Prostate gland (tissue), 2 donors: Measurements from ENCODE around the gene TMPRSS2. TPM values are rescaled to one million over a fixed set of nuclear protein-coding genes. Genes with fewer than 3 reads are reported as not detected.

Source experiments
- DNase-seq: peaks from one replicate; pipeline ENCODE4 v3.0.0-alpha.2; 2019; ENCODE audit warnings: low spot score
- H3K27ac ChIP-seq, 2 donors: fragments of 200-600 bp; sonication (generic); 2 replicates each; pipeline ENCODE4 v1.5.1; 2017 to 2019
- H3K27me3 ChIP-seq: fragments of 200-600 bp; sonication (generic); replicated peaks from 2 replicates; pipeline ENCODE4 v1.5.1; 2019; ENCODE audit not compliant: insufficient read depth
- H3K36me3 ChIP-seq, 2 donors: fragments of 200-600 bp; sonication (generic); 1 replicate in 1 of 2; 2 replicates in 1 of 2; pipeline versions ENCODE4 v1.5.1 to v1.8.1; 2017 to 2019
- H3K4me1 ChIP-seq: fragments of 200-600 bp; sonication (generic); replicated peaks from 2 replicates; pipeline ENCODE4 v1.5.1; 2019
- H3K4me3 ChIP-seq, 2 donors: fragments of 200-600 bp; sonication (generic); 2 replicates each; pipeline ENCODE4 v1.5.1; 2017 to 2019
- H3K9me3 ChIP-seq: fragments of 200-600 bp; sonication (generic); 2 replicates; pipeline ENCODE4 v1.5.1; 2017
- POLR2A ChIP-seq: fragments of 450-650 bp; IDR thresholded peaks from one replicate; pipeline ENCODE4 v1.6.1; 2016; ENCODE audit warnings: antibody characterized with exemption, mild to moderate bottlenecking
- POLR2AphosphoS5 ChIP-seq: sonication (generic); formaldehyde crosslinking; IDR thresholded peaks from one replicate; pipeline ENCODE4 v1.6.1; 2017; ENCODE audit warnings: antibody characterized with exemption
- WGBS: methylation state at CpG from one replicate; pipeline ENCODE4 v1.1.5; 2018; 5-methylcytosine and 5-hydroxymethylcytosine counted together
- intact Hi-C: fragments of 100-400 bp; cut with DNase I; formaldehyde crosslinking; loops from one replicate; pipeline ENCODE4 v1.14.2; 2022
- total RNA-seq, 2 donors: library from RNA; depleted of rRNA; stranded (reverse); fragments of >200 nt; gene quantifications; one replicate each; pipeline ENCODE4 v1.1.0, GENCODE V29; 2016
- TF ChIP-seq, protein P1 (sequence below), 4 experiments: fragments of 200-600 bp in 2 of 4; fragments of 450-650 bp in 2 of 4; sonication (generic) in 2 of 4; IDR thresholded peaks; 1 replicate in 3 of 4; 2 replicates in 1 of 4; pipeline ENCODE4 v1.5.1; 2016 to 2019; ENCODE audit warnings: antibody characterized with exemption in 4 of 4, mild to moderate bottlenecking in 2 of 4, moderate library complexity in 2 of 4

Gene TMPRSS2
- total RNA-seq, 2 donors from 2014 or later, result 336 to 786 TPM

DNA sequence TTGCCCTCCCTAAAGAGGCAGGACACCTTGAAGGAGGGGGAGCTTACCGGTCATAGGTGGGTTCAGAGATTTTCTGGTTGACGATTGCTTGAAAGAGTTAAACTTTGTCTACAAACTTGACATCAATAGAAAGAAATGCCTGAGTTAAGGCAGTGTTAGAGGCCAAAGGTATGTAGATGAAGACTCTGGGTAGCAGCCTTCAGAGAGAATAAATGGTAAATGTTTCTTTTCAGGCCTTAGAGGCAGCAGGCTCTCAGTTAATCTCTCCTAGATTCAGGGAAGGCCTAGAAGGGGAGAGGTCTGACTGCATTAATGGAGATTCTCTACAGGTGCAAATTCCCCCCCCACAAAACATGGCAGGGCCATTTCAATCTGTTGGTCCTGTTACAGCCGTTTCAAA, 54.2 kb downstream of the TMPRSS2 start:
- 80% methylated on average over 3 of the region's 3 CpGs for WGBS
- intact Hi-C loops, result no loop called here
- no peaks in the 10 kb centered on the region for H3K27me3 ChIP-seq
- no peaks in the 10 kb centered on the region for H3K4me1 ChIP-seq
- no peak for DNase-seq
- TF ChIP-seq POLR2AphosphoS5, result no peak
- no peak for TF ChIP-seq POLR2A
- TF ChIP-seq, protein P1, sequence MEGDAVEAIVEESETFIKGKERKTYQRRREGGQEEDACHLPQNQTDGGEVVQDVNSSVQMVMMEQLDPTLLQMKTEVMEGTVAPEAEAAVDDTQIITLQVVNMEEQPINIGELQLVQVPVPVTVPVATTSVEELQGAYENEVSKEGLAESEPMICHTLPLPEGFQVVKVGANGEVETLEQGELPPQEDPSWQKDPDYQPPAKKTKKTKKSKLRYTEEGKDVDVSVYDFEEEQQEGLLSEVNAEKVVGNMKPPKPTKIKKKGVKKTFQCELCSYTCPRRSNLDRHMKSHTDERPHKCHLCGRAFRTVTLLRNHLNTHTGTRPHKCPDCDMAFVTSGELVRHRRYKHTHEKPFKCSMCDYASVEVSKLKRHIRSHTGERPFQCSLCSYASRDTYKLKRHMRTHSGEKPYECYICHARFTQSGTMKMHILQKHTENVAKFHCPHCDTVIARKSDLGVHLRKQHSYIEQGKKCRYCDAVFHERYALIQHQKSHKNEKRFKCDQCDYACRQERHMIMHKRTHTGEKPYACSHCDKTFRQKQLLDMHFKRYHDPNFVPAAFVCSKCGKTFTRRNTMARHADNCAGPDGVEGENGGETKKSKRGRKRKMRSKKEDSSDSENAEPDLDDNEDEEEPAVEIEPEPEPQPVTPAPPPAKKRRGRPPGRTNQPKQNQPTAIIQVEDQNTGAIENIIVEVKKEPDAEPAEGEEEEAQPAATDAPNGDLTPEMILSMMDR (IDR thresholded peaks at IDR 0.05), result no peak
- no peaks in the 10 kb centered on the region for H3K36me3 ChIP-seq
- H3K4me3 ChIP-seq, result no peak overlapping the region
- H3K27ac ChIP-seq, result no peak overlapping the region
- no peaks in the 10 kb centered on the region for H3K9me3 ChIP-seq

DNA sequence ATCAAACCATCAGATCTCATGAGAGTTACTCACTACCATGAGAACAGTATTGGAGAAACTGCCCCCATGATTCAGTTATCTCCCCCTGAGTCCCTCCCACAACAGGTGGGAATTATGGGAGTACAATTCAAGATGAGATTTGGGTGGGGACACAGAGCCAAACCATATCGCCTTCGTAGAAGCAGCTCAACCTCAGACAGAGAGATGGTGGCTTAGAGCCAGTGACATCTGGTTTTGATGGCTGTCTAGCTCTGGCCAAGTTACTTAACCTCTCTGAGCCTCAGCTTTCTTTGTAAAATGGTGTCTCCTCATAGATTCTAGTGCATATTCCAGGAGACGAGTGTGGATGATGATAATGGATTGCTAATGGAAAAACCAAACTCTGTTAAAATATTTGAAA, 54.8 kb downstream of the TMPRSS2 start:
- intact Hi-C loops, result no loop called here
- no peak for DNase-seq
- TF ChIP-seq POLR2AphosphoS5 (no peak), POLR2A (no peak)
- TF ChIP-seq, protein P1 (IDR thresholded peaks at IDR 0.05), result no peak
- no peaks in the 10 kb centered on the region for H3K9me3 ChIP-seq
- 93% methylated on average over 3 of the region's 3 CpGs for WGBS
- H3K4me1 ChIP-seq, result no peaks in the 10 kb centered on the region
- H3K27me3 ChIP-seq, result no peaks in the 10 kb centered on the region
- no peak overlapping the region for H3K4me3 ChIP-seq
- no peak overlapping the region for H3K27ac ChIP-seq
- H3K36me3 ChIP-seq, result no peaks in the 10 kb centered on the region

DNA sequence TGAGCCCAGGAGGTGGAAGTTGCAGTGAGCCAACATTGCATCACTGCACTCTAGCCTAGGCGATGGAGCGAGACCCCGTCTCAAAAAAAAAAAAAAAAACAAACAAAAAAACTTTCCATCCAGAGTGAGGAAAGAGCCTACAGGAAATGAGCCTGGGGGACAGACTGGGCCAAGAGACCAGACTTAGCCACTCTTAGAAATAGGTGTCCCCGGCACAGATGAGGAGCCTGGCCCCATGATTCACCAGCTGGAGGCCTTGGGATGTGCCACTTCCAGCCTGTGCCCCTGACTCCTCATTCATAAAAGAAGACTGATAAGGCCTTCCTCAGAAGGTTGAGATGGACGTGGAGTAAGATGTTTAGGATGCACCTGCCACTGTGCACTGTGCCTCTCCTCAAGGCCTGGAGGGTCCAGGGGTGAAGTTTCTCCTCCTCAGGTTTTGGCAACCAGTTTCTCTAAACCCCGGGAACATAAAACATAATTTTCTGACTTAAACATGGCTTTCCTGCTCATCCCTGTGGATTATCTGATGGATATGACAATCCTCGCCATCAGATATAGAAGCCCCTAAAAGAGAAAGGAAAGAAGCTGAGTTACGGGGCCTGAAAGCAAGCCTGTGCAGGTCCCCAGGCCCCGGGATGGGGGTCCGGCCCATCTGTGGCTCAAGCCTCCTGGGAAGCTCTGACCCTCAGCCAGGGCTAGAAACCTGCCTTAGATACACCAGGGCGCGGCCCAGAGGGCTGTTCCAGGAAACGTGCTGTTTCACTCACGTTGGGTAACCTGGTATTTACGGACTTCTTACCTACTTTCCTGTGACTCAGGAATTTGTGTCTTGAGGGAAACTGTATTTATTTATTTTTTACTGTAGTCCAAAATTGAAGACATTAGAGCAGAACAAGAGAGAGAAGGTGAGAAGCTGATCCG, 55.9 kb downstream of the TMPRSS2 start:
- no peaks in the 10 kb centered on the region for H3K36me3 ChIP-seq

GRCh38 chr21:41449613-41450012, 58.3 kb downstream of the TMPRSS2 start:
- Histone ChIP-seq H3K27me3 (no peaks in the 10 kb centered on the region), H3K27ac (no peak overlapping the region), H3K4me1 (no peaks in the 10 kb centered on the region), H3K4me3 (no peak overlapping the region), H3K36me3 (no peaks in the 10 kb centered on the region), H3K9me3 (no peaks in the 10 kb centered on the region)
- DNase-seq, result no peak
- intact Hi-C loops, result no loop called here
- TF ChIP-seq POLR2AphosphoS5 (no peak), POLR2A (no peak)
- TF ChIP-seq, protein P1 (IDR thresholded peaks at IDR 0.05), result no peak
- 74% methylated on average over 5 of the region's 5 CpGs for WGBS

More for the DNA sequence above, 55.9 kb downstream of the TMPRSS2 start:
- Histone ChIP-seq H3K4me3 (no peak overlapping the region), H3K27ac (no peak overlapping the region), H3K9me3 (no peaks in the 10 kb centered on the region), H3K27me3 (no peaks in the 10 kb centered on the region), H3K4me1 (no peaks in the 10 kb centered on the region)
- 82% methylated on average over 16 of the region's 16 CpGs for WGBS
- intact Hi-C loops, result no loop called here
- TF ChIP-seq, protein P1 (IDR thresholded peaks at IDR 0.05), result no peak
- no peak for TF ChIP-seq POLR2A
- no peak for TF ChIP-seq POLR2AphosphoS5
- DNase-seq, result no peak

- WGBS, result 95% methylated on average over 3 of the region's 3 CpGs
- TF ChIP-seq POLR2A (no peak), POLR2AphosphoS5 (no peak)
- TF ChIP-seq, protein P1 (IDR thresholded peaks at IDR 0.05), result no peak
- H3K9me3 ChIP-seq, result no peaks in the 10 kb centered on the region
- H3K36me3 ChIP-seq, result no peaks in the 10 kb centered on the region
- no peaks in the 10 kb centered on the region for H3K27me3 ChIP-seq
- H3K4me1 ChIP-seq, result no peaks in the 10 kb centered on the region
- no peak overlapping the region for H3K4me3 ChIP-seq
- H3K27ac ChIP-seq, result no peak overlapping the region
- no peak for DNase-seq
- intact Hi-C loops, result no loop called here
These were observed 60.6 kb downstream of the TMPRSS2 start for GRCh38 chr21:41447356-41447755.
